Measurements from ENCODE around the gene PPP4R3A. TPM values are rescaled to one million over a fixed set of nuclear protein-coding genes. Genes with fewer than 3 reads are reported as not detected.

Gene PPP4R3A
- total RNA-seq, 1 donor from 2014 or later: 57.7 TPM

GRCh38 chr14:91511043-91511383, 903 bp upstream of the PPP4R3A start:
- peaks cover 4% of the 10 kb centered on the region for H3K36me3 Mint-ChIP-seq (ENCODE audit: low read depth)
- no peaks in the 10 kb centered on the region for H3K27me3 Mint-ChIP-seq (ENCODE audit: low read depth)

GRCh38 chr14:91509878-91510170, 286 bp downstream of the PPP4R3A start:
- Mint-ChIP-seq H3K9me3 (ENCODE audit: low read depth) (no peaks in the 10 kb centered on the region), H3K36me3 (ENCODE audit: low read depth) (peaks cover 4% of the 10 kb centered on the region), H3K27ac (ENCODE audit: unreplicated experiment) (peak overlapping the region; percentile 100), H3K4me3 (ENCODE audit: unreplicated experiment) (peak overlapping the region; percentile 100), H3K4me1 (ENCODE audit: low read depth) (peaks cover 27% of the 10 kb centered on the region), H3K27me3 (ENCODE audit: low read depth) (no peaks in the 10 kb centered on the region)
- DNase-seq (ENCODE audit: low spot score): no peak
- no peak for TF ChIP-seq CTCF (IDR thresholded peaks at IDR 0.05)

More at GRCh38 chr14:91511043-91511383, 903 bp upstream of the PPP4R3A start:
- Mint-ChIP-seq H3K9me3 (ENCODE audit: low read depth) (no peaks in the 10 kb centered on the region), H3K4me1 (ENCODE audit: low read depth) (peaks cover 24% of the 10 kb centered on the region), H3K27ac (ENCODE audit: unreplicated experiment) (peak overlapping the region; percentile 100), H3K4me3 (ENCODE audit: unreplicated experiment) (peak overlapping the region; percentile 100)
- no peak for TF ChIP-seq CTCF (IDR thresholded peaks at IDR 0.05)
- DNase-seq (ENCODE audit: low spot score): no peak

GRCh38 chr14:91509083-91509877, 830 bp downstream of the PPP4R3A start:
- TF ChIP-seq CTCF (IDR thresholded peaks at IDR 0.05): no peak
- Mint-ChIP-seq H3K9me3 (ENCODE audit: low read depth) (no peaks in the 10 kb centered on the region), H3K36me3 (ENCODE audit: low read depth) (peaks cover 4% of the 10 kb centered on the region), H3K4me3 (ENCODE audit: unreplicated experiment) (peak overlapping the region; percentile 100), H3K27me3 (ENCODE audit: low read depth) (no peaks in the 10 kb centered on the region), H3K4me1 (ENCODE audit: low read depth) (peaks cover 30% of the 10 kb centered on the region), H3K27ac (ENCODE audit: unreplicated experiment) (peak overlapping the region; percentile 95)
- DNase-seq (ENCODE audit: low spot score): no peak

- Mint-ChIP-seq H3K36me3 (ENCODE audit: low read depth) (peaks cover 6% of the 10 kb centered on the region), H3K9me3 (ENCODE audit: low read depth) (no peaks in the 10 kb centered on the region), H3K4me3 (ENCODE audit: unreplicated experiment) (peak overlapping the region; percentile 91), H3K4me1 (ENCODE audit: low read depth) (peaks cover 38% of the 10 kb centered on the region), H3K27me3 (ENCODE audit: low read depth) (no peaks in the 10 kb centered on the region), H3K27ac (ENCODE audit: unreplicated experiment) (peak overlapping the region; percentile 95)
- no peak for DNase-seq (ENCODE audit: low spot score)
- TF ChIP-seq CTCF (IDR thresholded peaks at IDR 0.05): no peak
Measured at GRCh38 chr14:91508105-91508504, 2.0 kb downstream of the PPP4R3A start.

GRCh38 chr14:91506226-91506625, 3.9 kb downstream of the PPP4R3A start:
- H3K4me1 Mint-ChIP-seq (ENCODE audit: low read depth): peaks cover 43% of the 10 kb centered on the region
- DNase-seq (ENCODE audit: low spot score): no peak
- H3K27me3 Mint-ChIP-seq (ENCODE audit: low read depth): no peaks in the 10 kb centered on the region
- H3K36me3 Mint-ChIP-seq (ENCODE audit: low read depth): peaks cover 8% of the 10 kb centered on the region
- H3K27ac Mint-ChIP-seq (ENCODE audit: unreplicated experiment): no peak overlapping the region
- no peak for TF ChIP-seq CTCF (IDR thresholded peaks at IDR 0.05)
- no peak overlapping the region for H3K4me3 Mint-ChIP-seq (ENCODE audit: unreplicated experiment)
- H3K9me3 Mint-ChIP-seq (ENCODE audit: low read depth): no peaks in the 10 kb centered on the region

Data from chondrocyte (in vitro differentiated cells).